ENCODE data around the gene PNPLA5. TPM values are rescaled to one million over a fixed set of nuclear protein-coding genes. Genes with fewer than 3 reads are reported as not detected.

PNPLA5 gene
- polyA plus RNA-seq, 3 donors = not detected

GRCh38 chr22:43852573-43853327, 39.1 kb downstream of the PNPLA5 start:
- intact Hi-C loops (cut with micrococcal nuclease) = no loop called here
- Histone ChIP-seq H3K27ac (ENCODE audit: low read depth in 1 of 2, low read length in 2 of 2) (peak overlapping the region in 1 of 2 donors; percentile 27), H3K4me1 (ENCODE audit: control insufficient read depth in 1 of 2, insufficient read depth in 2 of 2, low read length in 2 of 2) (peaks cover 0 to 14% of the 10 kb centered on the region in 2 donors), H3K4me2 (replicated peaks; ENCODE audit: extremely low read depth, low read length, poor library complexity, severe bottlenecking) (peak overlapping the region; percentile 38), H3K79me2 (ENCODE audit: insufficient read depth, low read length) (no peaks in the 10 kb centered on the region), H3K36me3 (replicated peaks in 1 of 2; ENCODE audit: control insufficient read depth in 1 of 2, insufficient read depth in 2 of 2, low read length in 2 of 2) (no peaks in the 10 kb centered on the region), H4K20me1 (ENCODE audit: insufficient read depth, low read length) (no peaks in the 10 kb centered on the region), H3K4me3 (replicated peaks in 1 of 3; ENCODE audit: low read depth in 2 of 3, low read length in 3 of 3) (peak overlapping the region in 1 of 3 experiments; percentile 34), H2AFZ (ENCODE audit: insufficient read depth, low read depth, low read length, poor library complexity, severe bottlenecking) (peak overlapping the region; percentile 74), H3K9ac (ENCODE audit: insufficient read depth, low read length, poor library complexity, severe bottlenecking) (no peak overlapping the region), H3K27me3 (ENCODE audit: control insufficient read depth in 2 of 2, insufficient read depth in 2 of 2, low read length in 2 of 2) (no peaks in the 10 kb centered on the region), H3K9me3 (replicated peaks in 1 of 2; ENCODE audit: control insufficient read depth in 1 of 2, insufficient read depth in 1 of 2, low read length in 2 of 2) (no peaks in the 10 kb centered on the region)
- DNase-seq = peak in 1 of 3 donors; percentile 22
- H3K4me1 Mint-ChIP-seq = peaks cover 7% of the 10 kb centered on the region
- 53% methylated on average over 15 of the region's 19 CpGs for WGBS (ENCODE audit: insufficient coverage)
- no peak for TF ChIP-seq CTCF (IDR thresholded peaks at IDR 0.05)
- H3K27me3 Mint-ChIP-seq (ENCODE audit: low read depth in 3 of 3) = peaks cover 3 to 5% (median 5%) of the 10 kb centered on the region in 3 donors
- peaks cover 0 to 7% (median 4%) of the 10 kb centered on the region in 7 donors for H3K9me3 Mint-ChIP-seq
- peak overlapping the region in 1 of 7 donors; percentile 1 for H3K27ac Mint-ChIP-seq
- peak overlapping the region in 1 of 2 donors; percentile 8 for H3K4me3 Mint-ChIP-seq
- H3K36me3 Mint-ChIP-seq = no peaks in the 10 kb centered on the region

GRCh38 chr22:43851979-43852307, 39.9 kb downstream of the PNPLA5 start:
- no peaks in the 10 kb centered on the region for H3K36me3 Mint-ChIP-seq
- Histone ChIP-seq H3K9ac (ENCODE audit: insufficient read depth, low read length, poor library complexity, severe bottlenecking) (no peak overlapping the region), H3K79me2 (ENCODE audit: insufficient read depth, low read length) (no peaks in the 10 kb centered on the region), H3K4me1 (ENCODE audit: control insufficient read depth in 1 of 2, insufficient read depth in 2 of 2, low read length in 2 of 2) (peaks cover 0 to 14% of the 10 kb centered on the region in 2 donors), H3K4me3 (replicated peaks in 1 of 3; ENCODE audit: low read depth in 2 of 3, low read length in 3 of 3) (no peak overlapping the region), H3K36me3 (replicated peaks in 1 of 2; ENCODE audit: control insufficient read depth in 1 of 2, insufficient read depth in 2 of 2, low read length in 2 of 2) (no peaks in the 10 kb centered on the region), H4K20me1 (ENCODE audit: insufficient read depth, low read length) (no peaks in the 10 kb centered on the region), H2AFZ (ENCODE audit: insufficient read depth, low read depth, low read length, poor library complexity, severe bottlenecking) (peak overlapping the region; percentile 74), H3K9me3 (replicated peaks in 1 of 2; ENCODE audit: control insufficient read depth in 1 of 2, insufficient read depth in 1 of 2, low read length in 2 of 2) (no peaks in the 10 kb centered on the region), H3K27me3 (ENCODE audit: control insufficient read depth in 2 of 2, insufficient read depth in 2 of 2, low read length in 2 of 2) (no peaks in the 10 kb centered on the region), H3K4me2 (replicated peaks; ENCODE audit: extremely low read depth, low read length, poor library complexity, severe bottlenecking) (no peak overlapping the region), H3K27ac (ENCODE audit: low read depth in 1 of 2, low read length in 2 of 2) (no peak overlapping the region)
- peak overlapping the region in 1 of 7 donors; percentile 21 for H3K27ac Mint-ChIP-seq
- no peak for TF ChIP-seq CTCF (IDR thresholded peaks at IDR 0.05)
- peaks cover 0 to 6% (median 2%) of the 10 kb centered on the region in 7 donors for H3K9me3 Mint-ChIP-seq
- peaks cover 7% of the 10 kb centered on the region for H3K4me1 Mint-ChIP-seq
- no peak for DNase-seq
- no peak overlapping the region for H3K4me3 Mint-ChIP-seq
- peaks cover 2 to 3% (median 3%) of the 10 kb centered on the region in 3 donors for H3K27me3 Mint-ChIP-seq (ENCODE audit: low read depth in 3 of 3)
- intact Hi-C loops (cut with micrococcal nuclease) = no loop called here
- WGBS (ENCODE audit: insufficient coverage) = 80% methylated on average over 2 of the region's 3 CpGs

Measured in CD14-positive monocyte (primary cell).